K562 (cell line): ENCODE measurements around the gene PRSS21. TPM values are rescaled to one million over a fixed set of nuclear protein-coding genes. Genes with fewer than 3 reads are reported as not detected.

Source experiments
- ATAC-seq: fragments of 200-7000 bp; cut with Tn5 transposase; 3 replicates; pipeline ENCODE4 v1.9.1; 2020; ENCODE audit warnings: moderate library complexity
- BruUV-seq: library from RNA; stranded (reverse); fragments of 400-500 nt; replicated peaks from 2 replicates; lab custom pipeline; 2021; lab: Mats Ljungman, UMichigan
- CTCF ChIA-PET: fragments of 300-600 bp; formaldehyde crosslinking; extraction: SDS; loops from one replicate; lab custom pipeline; 2021; ENCODE audit warnings: low intra/inter-chr PET ratio; lab: Yijun Ruan, JAX
- POLR2A ChIA-PET: fragments of 300-600, 350-650 bp; sonication (Branson Sonifier 250); formaldehyde crosslinking; extraction: SDS; loops from one replicate; lab custom pipeline; 2021; ENCODE audit warnings: antibody characterized with exemption, inconsistent platforms; lab: Yijun Ruan, JAX
- DNase-seq, 4 experiments: peaks; one replicate each; pipeline versions ENCODE4 v3.0.0 to v3.0.0-alpha.2; 2011 to 2018; ENCODE audit warnings: low spot score in 3 of 4, mixed read lengths in 3 of 4; ENCODE audit errors: extremely low read depth in 1 of 4
- FAIRE-seq: peaks from 2 replicates; lab custom pipeline; 2011; peaks lifted over from hg19 to GRCh38; lab: Jason Lieb, UNC
- H2AFZ ChIP-seq: 2 replicates; pipeline ENCODE4 v1.6.0; 2011; ENCODE audit warnings: low read depth, low read length, control low read depth, inconsistent platforms
- H3K27ac ChIP-seq: fragments of 200-600 bp; 3 replicates; pipeline ENCODE4 v1.8.0; 2011; ENCODE audit warnings: low read depth, mild to moderate bottlenecking, control low read depth, inconsistent platforms, low read length, moderate library complexity, mixed read lengths; ENCODE audit errors: extremely low read depth
- H3K27me3 ChIP-seq, 2 experiments: fragments of 300-600 bp in 1 of 2; 2 replicates in 1 of 2; 3 replicates in 1 of 2; pipeline versions ENCODE4 v1.6.0 to v1.8.0; 2011; ENCODE audit warnings: inconsistent platforms in 2 of 2, low read length in 2 of 2, mild to moderate bottlenecking in 1 of 2, mixed read lengths in 1 of 2, moderate library complexity in 1 of 2; ENCODE audit not compliant: control insufficient read depth in 2 of 2, insufficient read depth in 2 of 2
- H3K36me3 ChIP-seq: fragments of 300-600 bp; 3 replicates; pipeline ENCODE4 v1.8.0; 2011; ENCODE audit warnings: mild to moderate bottlenecking, low read length, inconsistent platforms; ENCODE audit not compliant: control insufficient read depth, insufficient read depth
- H3K4me1 ChIP-seq, 2 experiments: fragments of 200-600 bp in 1 of 2; replicated peaks in 1 of 2; 2 replicates in 1 of 2; 3 replicates in 1 of 2; pipeline versions ENCODE4 v1.5.1 to v1.8.0; 2011; ENCODE audit warnings: inconsistent platforms in 2 of 2, low read length in 2 of 2, mild to moderate bottlenecking in 1 of 2, mixed read lengths in 1 of 2, moderate library complexity in 1 of 2; ENCODE audit not compliant: control insufficient read depth in 2 of 2, insufficient read depth in 2 of 2
- H3K4me2 ChIP-seq: 2 replicates; pipeline ENCODE4 v1.6.1; 2011; ENCODE audit warnings: low read length, control low read depth, inconsistent platforms, mixed read lengths; ENCODE audit not compliant: insufficient read depth
- H3K4me3 ChIP-seq: fragments of 200-600 bp; sonication (generic), shearing (Covaris generic); 2 replicates; pipeline ENCODE4 v1.5.1; 2016; ENCODE audit warnings: control low read depth, inconsistent platforms
- H3K79me2 ChIP-seq: fragments of 200-600 bp; 3 replicates; pipeline ENCODE4 v1.8.0; 2011; ENCODE audit warnings: low read length, inconsistent platforms; ENCODE audit not compliant: control insufficient read depth, insufficient read depth
- H3K9ac ChIP-seq, 2 experiments: 2 replicates each; pipeline versions ENCODE4 v1.6.0 to v1.6.1; 2011; ENCODE audit warnings: low read depth in 2 of 2, low read length in 2 of 2, control low read depth in 1 of 2, inconsistent platforms in 1 of 2, mild to moderate bottlenecking in 1 of 2, mixed read lengths in 1 of 2; ENCODE audit not compliant: insufficient read depth in 1 of 2
- H3K9me1 ChIP-seq: one replicate; pipeline ENCODE4 v1.6.0; 2011; ENCODE audit warnings: inconsistent platforms, mild to moderate bottlenecking, low read length, moderate library complexity; ENCODE audit not compliant: control insufficient read depth, insufficient read depth
- H3K9me3 ChIP-seq: replicated peaks from 2 replicates; pipeline ENCODE4 v1.5.1; 2011; ENCODE audit warnings: low read depth, low read length, inconsistent platforms; ENCODE audit not compliant: control insufficient read depth, insufficient read depth
- H4K20me1 ChIP-seq: replicated peaks from 2 replicates; pipeline ENCODE4 v1.6.1; 2011; ENCODE audit warnings: low read length, inconsistent platforms, mixed read lengths; ENCODE audit not compliant: control insufficient read depth, insufficient read depth
- FOXK1 ChIP-seq: sonication (generic); formaldehyde crosslinking; IDR thresholded peaks from 2 replicates; pipeline ENCODE4 v1.8.0; 2022; ENCODE audit warnings: missing genetic modification reagents, mild to moderate bottlenecking, borderline replicate concordance
- KDM1A ChIP-seq, 2 experiments: fragments of 450-650 bp; IDR thresholded peaks; 2 replicates each; pipeline ENCODE4 v1.6.1; 2016; ENCODE audit warnings: mild to moderate bottlenecking in 2 of 2
- MYC ChIP-seq, 2 experiments: fragments of 250-450 bp in 1 of 2; sonication (Bioruptor Pico) in 1 of 2; IDR thresholded peaks; 2 replicates each; pipeline versions ENCODE4 v1.5.1 to v1.6.1; 2012 to 2021; ENCODE audit warnings: low read depth in 2 of 2, borderline replicate concordance in 1 of 2, improper control_type of control experiment in 1 of 2, low read length in 1 of 2, mild to moderate bottlenecking in 1 of 2, moderate library complexity in 1 of 2
- ZNF263 ChIP-seq: sonication (generic); formaldehyde crosslinking; IDR thresholded peaks from 2 replicates; pipeline ENCODE4 v1.8.0; 2022; ENCODE audit warnings: mild to moderate bottlenecking, missing genetic modification reagents, borderline replicate concordance
- WGBS: fragments of 100-300 bp; shearing (Covaris generic); methylation state at CpG from one replicate; pipeline ENCODE4 v1.1.6; 2016; ENCODE audit warnings: low coverage, mixed read lengths; ENCODE audit not compliant: insufficient coverage; ENCODE audit errors: missing lambda C conversion rate; 5-methylcytosine and 5-hydroxymethylcytosine counted together
- in situ Hi-C: fragments of 300-500 bp; cut with MboI; formaldehyde crosslinking; loops from 4 replicates; pipeline ENCODE4 v1.15.0; 2018; ENCODE audit warnings: inconsistent platforms, mixed read lengths
- intact Hi-C: fragments of 100-400 bp; cut with micrococcal nuclease; formaldehyde crosslinking; loops from 2 replicates; pipeline ENCODE4 v1.14.2; 2022
- polyA plus RNA-seq, 8 experiments: library from polyadenylated mRNA; depleted of rRNA in 4 of 8; stranded (reverse) in 5 of 8; unstranded in 3 of 8; fragments of >200 nt; fragmentation: Nextera tagmentation in 2 of 8; fragmentation: Illumina TruSeq in 1 of 8; extraction: Ambion mirVana in 2 of 8; extraction: Trizol in 1 of 8; gene quantifications; 2 replicates each; pipeline versions ENCODE4 v1.2.1 to v1.2.3, GENCODE V29; 2011 to 2014; ENCODE audit warnings: inconsistent platforms in 1 of 8, missing spikeins in 1 of 8
- total RNA-seq, 7 experiments: library from RNA; depleted of rRNA in 6 of 7; stranded (reverse); fragments of >200 nt in 6 of 7; fragmentation: Illumina TruSeq in 2 of 7; extraction: Trizol in 2 of 7; gene quantifications; 2 replicates each; pipeline versions ENCODE4 v1.2.1 to v1.2.3, GENCODE V29; 2011 to 2021; ENCODE audit warnings: low replicate concordance in 1 of 7
- TF ChIP-seq, protein P1 (sequence below): fragments of 150-350 bp; IDR thresholded peaks from 2 replicates; pipeline ENCODE4 v1.6.1; 2014; ENCODE audit warnings: low read depth, mild to moderate bottlenecking, low read length, borderline replicate concordance

Gene PRSS21
- total and polyA plus RNA-seq, 9 of the 15 experiments (the other 6 are each of a cell fraction or from before 2014, with no cell fraction given), result 12.1 to 121 (median 61.3) TPM

DNA sequence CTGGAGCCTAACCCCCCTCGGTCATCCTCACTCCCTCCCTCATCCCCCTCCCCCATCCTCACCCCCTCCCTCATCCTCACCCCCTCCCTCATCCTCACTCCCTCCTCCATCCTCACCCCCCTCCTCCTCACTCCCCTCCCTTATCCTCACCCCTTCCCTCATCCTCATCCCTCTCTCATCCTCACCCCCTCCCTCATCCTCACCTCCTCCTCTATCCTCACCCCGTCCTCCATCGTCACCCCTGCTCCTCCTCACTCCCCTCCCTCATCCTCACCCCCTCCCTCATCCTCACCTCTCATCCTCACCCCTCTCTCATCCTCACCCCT, 30.2 kb upstream of the PRSS21 start:
- H3K9ac ChIP-seq, result no peak overlapping the region
- peaks cover 4 to 31% of the 10 kb centered on the region in 2 experiments; a peak in 4 of 5 replicates for H3K4me1 ChIP-seq
- no peak for DNase-seq
- no peak overlapping the region for H3K4me2 ChIP-seq
- no peak overlapping the region for H3K4me3 ChIP-seq
- FAIRE-seq, result no peak
- H4K20me1 ChIP-seq, result peaks cover 10% of the 10 kb centered on the region; the same call in 1 of the 2 replicates
- ATAC-seq, result no peak
- no TSS peak for BruUV-seq
- no peaks in the 10 kb centered on the region for H3K9me1 ChIP-seq
- intact Hi-C loops (no loop called here), in situ Hi-C loops (no loop called here)
- CTCF ChIA-PET, result no interaction called here
- no peaks in the 10 kb centered on the region for H3K9me3 ChIP-seq
- H3K79me2 ChIP-seq, result no peaks in the 10 kb centered on the region
- POLR2A ChIA-PET, result no interaction called here
- H2AFZ ChIP-seq, result no peak overlapping the region
- H3K27ac ChIP-seq, result no peak overlapping the region
- WGBS, result no CpG with 5 or more reads among the region's 3 CpGs
- TF ChIP-seq ZNF263 (CRISPR knock-in tag) (peak; percentile 85), FOXK1 (CRISPR knock-in tag) (no peak)
- peaks cover 20 to 32% of the 10 kb centered on the region in 2 experiments; a peak in 4 of 5 replicates for H3K27me3 ChIP-seq
- no peaks in the 10 kb centered on the region for H3K36me3 ChIP-seq

DNA sequence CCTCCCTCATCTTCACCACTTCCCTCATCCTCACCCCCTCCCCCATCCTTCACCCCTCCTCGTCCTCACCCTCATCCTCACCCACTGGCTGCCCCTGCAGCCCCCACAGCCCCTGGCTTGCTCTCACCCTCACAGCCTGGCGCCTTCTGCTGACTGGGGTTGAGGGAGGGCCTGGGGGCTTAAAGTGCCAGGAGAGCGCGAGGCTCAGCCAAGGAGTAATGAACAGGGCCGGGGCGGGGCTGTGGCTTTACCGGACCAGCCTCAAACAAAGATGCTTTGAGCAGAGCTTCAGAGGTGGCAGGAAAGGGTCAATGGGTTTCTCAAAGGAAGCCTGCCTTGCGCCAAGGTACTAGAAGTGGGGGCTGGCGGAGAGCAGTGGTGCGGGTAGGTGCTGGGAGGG, 29.6 kb upstream of the PRSS21 start, which contains the start of gene PRSS33:
Gene PRSS33, minus strand, starts transcription at position 155 of the 400 bp plus-strand sequence. CDS start 1,013 bp downstream, outside the sequence.
- no peak for TF ChIP-seq MYC (IDR thresholded peaks at IDR 0.05; ENCODE audit: low read depth, low read length)
- no peak for TF ChIP-seq MYC (CRISPR knock-in tag; IDR thresholded peaks at IDR 0.05; ENCODE audit: borderline replicate concordance, low read depth)
- TF ChIP-seq KDM1A (IDR thresholded peaks at IDR 0.05), result peak in 1 of 2 experiments; percentile 52; a peak in 1 of 4 replicates
- TF ChIP-seq, protein P1, sequence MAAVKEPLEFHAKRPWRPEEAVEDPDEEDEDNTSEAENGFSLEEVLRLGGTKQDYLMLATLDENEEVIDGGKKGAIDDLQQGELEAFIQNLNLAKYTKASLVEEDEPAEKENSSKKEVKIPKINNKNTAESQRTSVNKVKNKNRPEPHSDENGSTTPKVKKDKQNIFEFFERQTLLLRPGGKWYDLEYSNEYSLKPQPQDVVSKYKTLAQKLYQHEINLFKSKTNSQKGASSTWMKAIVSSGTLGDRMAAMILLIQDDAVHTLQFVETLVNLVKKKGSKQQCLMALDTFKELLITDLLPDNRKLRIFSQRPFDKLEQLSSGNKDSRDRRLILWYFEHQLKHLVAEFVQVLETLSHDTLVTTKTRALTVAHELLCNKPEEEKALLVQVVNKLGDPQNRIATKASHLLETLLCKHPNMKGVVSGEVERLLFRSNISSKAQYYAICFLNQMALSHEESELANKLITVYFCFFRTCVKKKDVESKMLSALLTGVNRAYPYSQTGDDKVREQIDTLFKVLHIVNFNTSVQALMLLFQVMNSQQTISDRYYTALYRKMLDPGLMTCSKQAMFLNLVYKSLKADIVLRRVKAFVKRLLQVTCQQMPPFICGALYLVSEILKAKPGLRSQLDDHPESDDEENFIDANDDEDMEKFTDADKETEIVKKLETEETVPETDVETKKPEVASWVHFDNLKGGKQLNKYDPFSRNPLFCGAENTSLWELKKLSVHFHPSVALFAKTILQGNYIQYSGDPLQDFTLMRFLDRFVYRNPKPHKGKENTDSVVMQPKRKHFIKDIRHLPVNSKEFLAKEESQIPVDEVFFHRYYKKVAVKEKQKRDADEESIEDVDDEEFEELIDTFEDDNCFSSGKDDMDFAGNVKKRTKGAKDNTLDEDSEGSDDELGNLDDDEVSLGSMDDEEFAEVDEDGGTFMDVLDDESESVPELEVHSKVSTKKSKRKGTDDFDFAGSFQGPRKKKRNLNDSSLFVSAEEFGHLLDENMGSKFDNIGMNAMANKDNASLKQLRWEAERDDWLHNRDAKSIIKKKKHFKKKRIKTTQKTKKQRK, result no peak
- Histone ChIP-seq H3K27me3 (peaks cover 21 to 34% of the 10 kb centered on the region in 2 experiments; a peak in 4 of 5 replicates), H3K79me2 (no peaks in the 10 kb centered on the region), H3K4me2 (no peak within 1 kb of the TSS), H3K36me3 (no peaks in the 10 kb centered on the region), H3K27ac (no peak within 1 kb of the TSS), H3K4me1 (peaks cover 4 to 31% of the 10 kb centered on the region in 2 experiments; a peak in 4 of 5 replicates), H4K20me1 (peaks cover 10% of the 10 kb centered on the region; the same call in 1 of the 2 replicates), H3K9me1 (no peaks in the 10 kb centered on the region), H3K4me3 (no peak within 1 kb of the TSS), H2AFZ (no peak within 1 kb of the TSS), H3K9me3 (no peaks in the 10 kb centered on the region), H3K9ac (0 out of 4 replicates have a peak within 1 kb of the TSS, but pooled peaks of 1 of the 2 experiments have one; percentile 36)
- ATAC-seq (no peak), FAIRE-seq (no peak), DNase-seq (no peak)
- intact Hi-C loops, result no loop called here
- CTCF ChIA-PET, result no interaction called here
- POLR2A ChIA-PET, result interaction anchor here (0.6 to 0.8 kb wide), 2 partner anchors 10 to 34 kb away, joined by 3 read pairs; no protein-coding TSS in a partner anchor
- WGBS, result 2% methylated on average over 10 of the region's 10 CpGs
- BruUV-seq, result no TSS peak
- in situ Hi-C loops, result no loop called here
